HepG2 (cell line): ENCODE data around the gene TLR5. TPM values are rescaled to one million over a fixed set of nuclear protein-coding genes. Genes with fewer than 3 reads are reported as not detected.

Experiments
- CCDC6 ChIP-seq: sonication (generic); formaldehyde crosslinking; IDR thresholded peaks from 2 replicates; pipeline ENCODE4 v1.8.1; 2022; ENCODE audit warnings: mild to moderate bottlenecking, missing genetic modification reagents, moderate library complexity
- CHD2 ChIP-seq: IDR thresholded peaks from 2 replicates; pipeline ENCODE4 v1.6.1; 2011; ENCODE audit warnings: low read depth, low read length, improper control_type of control experiment
- ISX ChIP-seq: sonication (generic); formaldehyde crosslinking; conservative IDR thresholded peaks from 2 replicates; pipeline ENCODE4 v1.5.0; 2020; ENCODE audit warnings: missing genetic modification reagents
- KDM2A ChIP-seq: sonication (generic); formaldehyde crosslinking; IDR thresholded peaks from 2 replicates; pipeline ENCODE4 v1.4.0; 2020; ENCODE audit warnings: low read depth, missing genetic modification reagents, borderline replicate concordance
- KLF13 ChIP-seq: sonication (generic); formaldehyde crosslinking; IDR thresholded peaks from 2 replicates; pipeline ENCODE4 v1.4.0; 2020; ENCODE audit warnings: mild to moderate bottlenecking, missing genetic modification reagents
- MXI1 ChIP-seq: IDR thresholded peaks from 3 replicates; pipeline ENCODE4 v1.6.1; 2012; ENCODE audit warnings: low read depth, low read length, inconsistent platforms, borderline replicate concordance
- NRL ChIP-seq: sonication (generic); formaldehyde crosslinking; IDR thresholded peaks from 2 replicates; pipeline ENCODE4 v1.5.0; 2020; ENCODE audit warnings: missing genetic modification reagents, mild to moderate bottlenecking, moderate library complexity, borderline replicate concordance
- RBM39 ChIP-seq: fragments of 200-400 bp; formaldehyde crosslinking; IDR thresholded peaks from one replicate; pipeline ENCODE4 v1.6.1; 2018; ENCODE audit warnings: antibody characterized with exemption, mild to moderate bottlenecking, low read depth, low read length; ENCODE audit not compliant: poor library complexity, severe bottlenecking
- RFXANK ChIP-seq: IDR thresholded peaks from 2 replicates; pipeline ENCODE4 v1.6.1; 2016
- SMAD3 ChIP-seq: sonication (generic); formaldehyde crosslinking; IDR thresholded peaks from 2 replicates; pipeline ENCODE4 v1.4.0; 2020; ENCODE audit warnings: missing genetic modification reagents
- TRIM24 ChIP-seq: sonication (generic); formaldehyde crosslinking; IDR thresholded peaks from 2 replicates; pipeline ENCODE4 v1.8.0; 2022; ENCODE audit warnings: mild to moderate bottlenecking, missing genetic modification reagents
- TSC22D2 ChIP-seq: sonication (generic); formaldehyde crosslinking; IDR thresholded peaks from 2 replicates; pipeline ENCODE4 v1.5.1; 2020; ENCODE audit warnings: missing genetic modification reagents, mild to moderate bottlenecking, borderline replicate concordance
- polyA plus RNA-seq, 8 experiments: library from polyadenylated mRNA; depleted of rRNA in 3 of 8; stranded (reverse) in 7 of 8; unstranded in 1 of 8; fragments of >200 nt; fragmentation: Illumina TruSeq in 4 of 8; extraction: Trizol in 4 of 8; gene quantifications; 2 replicates each; pipeline versions ENCODE4 v1.2.1 to v1.2.3, GENCODE V29; 2011 to 2016; ENCODE audit warnings: low read depth in 4 of 8, missing spikeins in 1 of 8, mixed read lengths in 1 of 8; ENCODE audit not compliant: insufficient read depth in 1 of 8
- total RNA-seq, 5 experiments: library from RNA; depleted of rRNA; stranded (reverse); fragments of >200 nt; fragmentation: Illumina TruSeq; extraction: Trizol; gene quantifications; 2 replicates each; pipeline ENCODE4 v1.2.3, GENCODE V29; 2016; ENCODE audit warnings: low read depth in 1 of 5
- TF ChIP-seq, protein P1 (sequence below): sonication (generic); formaldehyde crosslinking; IDR thresholded peaks from one replicate; pipeline ENCODE4 v1.5.1; 2020; ENCODE audit warnings: mild to moderate bottlenecking, missing genetic modification reagents; ENCODE audit errors: not compliant biosample characterization
- TF ChIP-seq, protein P2 (sequence below): sonication (generic); formaldehyde crosslinking; IDR thresholded peaks from 2 replicates; pipeline ENCODE4 v1.8.0; 2022; ENCODE audit warnings: mild to moderate bottlenecking, missing genetic modification reagents, borderline replicate concordance
- TF ChIP-seq, protein P3 (sequence below): sonication (generic); formaldehyde crosslinking; IDR thresholded peaks from 2 replicates; pipeline ENCODE4 v1.4.0; 2020; ENCODE audit warnings: missing genetic modification reagents

The TLR5 gene
- total and polyA plus RNA-seq, 2 of the 13 experiments (the other 11 are each of a cell fraction or from before 2014, with no cell fraction given) = not detected

DNA sequence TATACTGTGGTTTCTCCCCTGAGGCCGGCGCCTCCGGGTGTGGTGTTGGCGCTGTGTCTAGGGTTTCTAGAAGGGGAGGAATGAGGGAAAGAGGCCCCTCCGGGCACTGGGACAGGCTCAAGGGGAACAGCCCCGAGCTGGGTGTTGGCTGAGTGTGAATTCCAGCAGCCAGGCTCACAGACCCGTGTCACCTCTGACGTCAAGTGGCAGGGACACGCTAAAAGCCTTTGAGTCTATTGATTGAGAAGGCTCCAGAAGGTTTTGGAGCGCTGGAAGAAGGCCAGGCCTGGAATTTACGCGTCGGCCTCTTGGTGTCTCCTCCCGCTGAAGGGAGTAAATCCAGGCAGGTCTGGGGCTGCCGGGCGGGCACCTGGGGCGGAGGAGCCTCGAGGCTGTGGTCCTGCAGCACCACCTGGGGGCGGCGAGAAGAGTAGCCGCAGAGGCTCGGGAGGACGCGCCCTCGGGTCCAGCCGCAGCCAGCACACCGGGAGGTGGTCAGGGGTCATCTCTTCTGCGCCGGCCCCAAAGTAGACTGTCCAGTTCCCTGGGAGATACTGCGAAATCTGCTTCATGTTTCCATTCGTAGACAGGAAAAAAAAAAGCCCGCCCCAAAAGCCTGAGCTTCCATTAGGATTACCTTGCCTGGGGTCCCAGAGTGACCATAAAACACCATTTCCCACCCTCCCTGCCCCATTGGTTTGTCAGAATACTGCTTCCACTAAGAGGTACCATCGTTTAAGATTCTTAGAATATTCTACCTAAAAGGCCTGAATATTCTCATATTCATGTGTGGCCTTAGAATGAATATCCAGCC lies 61.7 kb downstream of the TLR5 start (continued):
- TF ChIP-seq, protein P1, sequence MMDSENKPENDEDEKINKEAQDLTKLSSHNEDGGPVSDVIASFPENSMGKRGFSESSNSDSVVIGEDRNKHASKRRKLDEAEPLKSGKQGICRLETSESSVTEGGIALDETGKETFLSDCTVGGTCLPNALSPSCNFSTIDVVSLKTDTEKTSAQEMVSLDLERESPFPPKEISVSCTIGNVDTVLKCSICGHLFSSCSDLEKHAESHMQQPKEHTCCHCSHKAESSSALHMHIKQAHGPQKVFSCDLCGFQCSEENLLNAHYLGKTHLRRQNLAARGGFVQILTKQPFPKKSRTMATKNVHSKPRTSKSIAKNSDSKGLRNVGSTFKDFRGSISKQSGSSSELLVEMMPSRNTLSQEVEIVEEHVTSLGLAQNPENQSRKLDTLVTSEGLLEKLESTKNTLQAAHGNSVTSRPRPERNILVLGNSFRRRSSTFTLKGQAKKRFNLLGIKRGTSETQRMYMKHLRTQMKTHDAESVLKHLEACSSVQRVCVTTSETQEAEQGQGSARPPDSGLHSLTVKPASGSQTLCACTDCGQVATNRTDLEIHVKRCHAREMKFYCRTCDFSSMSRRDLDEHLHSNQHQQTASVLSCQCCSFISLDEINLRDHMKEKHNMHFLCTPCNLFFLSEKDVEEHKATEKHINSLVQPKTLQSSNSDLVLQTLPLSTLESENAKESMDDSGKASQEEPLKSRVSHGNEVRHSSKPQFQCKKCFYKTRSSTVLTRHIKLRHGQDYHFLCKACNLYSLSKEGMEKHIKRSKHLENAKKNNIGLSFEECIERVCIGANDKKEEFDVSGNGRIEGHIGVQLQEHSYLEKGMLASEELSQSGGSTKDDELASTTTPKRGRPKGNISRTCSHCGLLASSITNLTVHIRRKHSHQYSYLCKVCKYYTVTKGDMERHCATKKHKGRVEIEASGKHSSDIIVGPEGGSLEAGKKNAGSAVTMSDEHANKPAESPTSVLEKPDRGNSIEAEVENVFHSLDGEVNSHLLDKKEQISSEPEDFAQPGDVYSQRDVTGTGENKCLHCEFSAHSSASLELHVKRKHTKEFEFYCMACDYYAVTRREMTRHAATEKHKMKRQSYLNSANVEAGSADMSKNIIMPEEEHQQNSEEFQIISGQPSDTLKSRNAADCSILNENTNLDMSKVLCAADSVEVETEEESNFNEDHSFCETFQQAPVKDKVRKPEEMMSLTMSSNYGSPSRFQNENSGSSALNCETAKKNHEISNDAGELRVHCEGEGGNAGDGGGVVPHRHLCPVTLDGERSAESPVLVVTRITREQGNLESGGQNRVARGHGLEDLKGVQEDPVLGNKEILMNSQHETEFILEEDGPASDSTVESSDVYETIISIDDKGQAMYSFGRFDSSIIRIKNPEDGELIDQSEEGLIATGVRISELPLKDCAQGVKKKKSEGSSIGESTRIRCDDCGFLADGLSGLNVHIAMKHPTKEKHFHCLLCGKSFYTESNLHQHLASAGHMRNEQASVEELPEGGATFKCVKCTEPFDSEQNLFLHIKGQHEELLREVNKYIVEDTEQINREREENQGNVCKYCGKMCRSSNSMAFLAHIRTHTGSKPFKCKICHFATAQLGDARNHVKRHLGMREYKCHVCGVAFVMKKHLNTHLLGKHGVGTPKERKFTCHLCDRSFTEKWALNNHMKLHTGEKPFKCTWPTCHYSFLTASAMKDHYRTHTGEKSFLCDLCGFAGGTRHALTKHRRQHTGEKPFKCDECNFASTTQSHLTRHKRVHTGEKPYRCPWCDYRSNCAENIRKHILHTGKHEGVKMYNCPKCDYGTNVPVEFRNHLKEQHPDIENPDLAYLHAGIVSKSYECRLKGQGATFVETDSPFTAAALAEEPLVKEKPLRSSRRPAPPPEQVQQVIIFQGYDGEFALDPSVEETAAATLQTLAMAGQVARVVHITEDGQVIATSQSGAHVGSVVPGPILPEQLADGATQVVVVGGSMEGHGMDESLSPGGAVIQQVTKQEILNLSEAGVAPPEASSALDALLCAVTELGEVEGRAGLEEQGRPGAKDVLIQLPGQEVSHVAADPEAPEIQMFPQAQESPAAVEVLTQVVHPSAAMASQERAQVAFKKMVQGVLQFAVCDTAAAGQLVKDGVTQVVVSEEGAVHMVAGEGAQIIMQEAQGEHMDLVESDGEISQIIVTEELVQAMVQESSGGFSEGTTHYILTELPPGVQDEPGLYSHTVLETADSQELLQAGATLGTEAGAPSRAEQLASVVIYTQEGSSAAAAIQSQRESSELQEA (CRISPR knock-in tag) = no peak
- TF ChIP-seq SMAD3 (CRISPR knock-in tag) (no peak; the same call in 1 of the 2 replicates), ISX (no peak), NRL (peak; percentile 75; the same call in 1 of the 2 replicates), TRIM24 (CRISPR knock-in tag) (no peak), RBM39 (no peak), KDM2A (CRISPR knock-in tag) (peak; percentile 87; the same call in 1 of the 2 replicates), CHD2 (no peak), RFXANK (CRISPR knock-in tag) (no peak), CCDC6 (0 out of 2 replicates have a peak, but pooled peaks have one; percentile 25), TSC22D2 (CRISPR knock-in tag) (no peak), MXI1 (no peak), KLF13 (CRISPR knock-in tag) (no peak)
- TF ChIP-seq, protein P2, sequence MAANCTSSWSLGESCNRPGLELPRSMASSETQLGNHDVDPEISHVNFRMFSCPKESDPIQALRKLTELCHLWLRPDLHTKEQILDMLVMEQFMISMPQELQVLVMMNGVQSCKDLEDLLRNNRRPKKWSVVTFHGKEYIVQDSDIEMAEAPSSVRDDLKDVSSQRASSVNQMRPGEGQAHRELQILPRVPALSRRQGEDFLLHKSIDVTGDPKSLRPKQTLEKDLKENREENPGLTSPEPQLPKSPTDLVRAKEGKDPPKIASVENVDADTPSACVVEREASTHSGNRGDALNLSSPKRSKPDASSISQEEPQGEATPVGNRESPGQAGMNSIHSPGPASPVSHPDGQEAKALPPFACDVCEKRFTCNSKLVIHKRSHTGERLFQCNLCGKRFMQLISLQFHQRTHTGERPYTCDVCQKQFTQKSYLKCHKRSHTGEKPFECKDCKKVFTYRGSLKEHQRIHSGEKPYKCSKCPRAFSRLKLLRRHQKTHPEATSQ (CRISPR knock-in tag) = no peak
- TF ChIP-seq, protein P3, sequence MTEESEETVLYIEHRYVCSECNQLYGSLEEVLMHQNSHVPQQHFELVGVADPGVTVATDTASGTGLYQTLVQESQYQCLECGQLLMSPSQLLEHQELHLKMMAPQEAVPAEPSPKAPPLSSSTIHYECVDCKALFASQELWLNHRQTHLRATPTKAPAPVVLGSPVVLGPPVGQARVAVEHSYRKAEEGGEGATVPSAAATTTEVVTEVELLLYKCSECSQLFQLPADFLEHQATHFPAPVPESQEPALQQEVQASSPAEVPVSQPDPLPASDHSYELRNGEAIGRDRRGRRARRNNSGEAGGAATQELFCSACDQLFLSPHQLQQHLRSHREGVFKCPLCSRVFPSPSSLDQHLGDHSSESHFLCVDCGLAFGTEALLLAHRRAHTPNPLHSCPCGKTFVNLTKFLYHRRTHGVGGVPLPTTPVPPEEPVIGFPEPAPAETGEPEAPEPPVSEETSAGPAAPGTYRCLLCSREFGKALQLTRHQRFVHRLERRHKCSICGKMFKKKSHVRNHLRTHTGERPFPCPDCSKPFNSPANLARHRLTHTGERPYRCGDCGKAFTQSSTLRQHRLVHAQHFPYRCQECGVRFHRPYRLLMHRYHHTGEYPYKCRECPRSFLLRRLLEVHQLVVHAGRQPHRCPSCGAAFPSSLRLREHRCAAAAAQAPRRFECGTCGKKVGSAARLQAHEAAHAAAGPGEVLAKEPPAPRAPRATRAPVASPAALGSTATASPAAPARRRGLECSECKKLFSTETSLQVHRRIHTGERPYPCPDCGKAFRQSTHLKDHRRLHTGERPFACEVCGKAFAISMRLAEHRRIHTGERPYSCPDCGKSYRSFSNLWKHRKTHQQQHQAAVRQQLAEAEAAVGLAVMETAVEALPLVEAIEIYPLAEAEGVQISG (CRISPR knock-in tag) = 0 out of 2 replicates have a peak, but pooled peaks have one; percentile 13
